Stimulated activated CD8-positive, alpha-beta memory T cell treated with anti-CD3 and anti-CD28 coated beads, Interleukin-15, amount 100 ng/mL, for 24 hours (primary cell): ENCODE measurements around the gene BPTF.
"Not testable (repeated sequence)": the region's sequence is repeated elsewhere in the genome, so short reads cannot be mapped to it uniquely, and the experiment has no call there.

Experiments
- DNase-seq: peaks from one replicate; pipeline ENCODE4 v3.0.0-alpha.2; 2020; ENCODE audit warnings: low read depth

Gene BPTF, protein sequence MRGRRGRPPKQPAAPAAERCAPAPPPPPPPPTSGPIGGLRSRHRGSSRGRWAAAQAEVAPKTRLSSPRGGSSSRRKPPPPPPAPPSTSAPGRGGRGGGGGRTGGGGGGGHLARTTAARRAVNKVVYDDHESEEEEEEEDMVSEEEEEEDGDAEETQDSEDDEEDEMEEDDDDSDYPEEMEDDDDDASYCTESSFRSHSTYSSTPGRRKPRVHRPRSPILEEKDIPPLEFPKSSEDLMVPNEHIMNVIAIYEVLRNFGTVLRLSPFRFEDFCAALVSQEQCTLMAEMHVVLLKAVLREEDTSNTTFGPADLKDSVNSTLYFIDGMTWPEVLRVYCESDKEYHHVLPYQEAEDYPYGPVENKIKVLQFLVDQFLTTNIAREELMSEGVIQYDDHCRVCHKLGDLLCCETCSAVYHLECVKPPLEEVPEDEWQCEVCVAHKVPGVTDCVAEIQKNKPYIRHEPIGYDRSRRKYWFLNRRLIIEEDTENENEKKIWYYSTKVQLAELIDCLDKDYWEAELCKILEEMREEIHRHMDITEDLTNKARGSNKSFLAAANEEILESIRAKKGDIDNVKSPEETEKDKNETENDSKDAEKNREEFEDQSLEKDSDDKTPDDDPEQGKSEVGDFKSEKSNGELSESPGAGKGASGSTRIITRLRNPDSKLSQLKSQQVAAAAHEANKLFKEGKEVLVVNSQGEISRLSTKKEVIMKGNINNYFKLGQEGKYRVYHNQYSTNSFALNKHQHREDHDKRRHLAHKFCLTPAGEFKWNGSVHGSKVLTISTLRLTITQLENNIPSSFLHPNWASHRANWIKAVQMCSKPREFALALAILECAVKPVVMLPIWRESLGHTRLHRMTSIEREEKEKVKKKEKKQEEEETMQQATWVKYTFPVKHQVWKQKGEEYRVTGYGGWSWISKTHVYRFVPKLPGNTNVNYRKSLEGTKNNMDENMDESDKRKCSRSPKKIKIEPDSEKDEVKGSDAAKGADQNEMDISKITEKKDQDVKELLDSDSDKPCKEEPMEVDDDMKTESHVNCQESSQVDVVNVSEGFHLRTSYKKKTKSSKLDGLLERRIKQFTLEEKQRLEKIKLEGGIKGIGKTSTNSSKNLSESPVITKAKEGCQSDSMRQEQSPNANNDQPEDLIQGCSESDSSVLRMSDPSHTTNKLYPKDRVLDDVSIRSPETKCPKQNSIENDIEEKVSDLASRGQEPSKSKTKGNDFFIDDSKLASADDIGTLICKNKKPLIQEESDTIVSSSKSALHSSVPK (N-terminal part only)

DNA sequence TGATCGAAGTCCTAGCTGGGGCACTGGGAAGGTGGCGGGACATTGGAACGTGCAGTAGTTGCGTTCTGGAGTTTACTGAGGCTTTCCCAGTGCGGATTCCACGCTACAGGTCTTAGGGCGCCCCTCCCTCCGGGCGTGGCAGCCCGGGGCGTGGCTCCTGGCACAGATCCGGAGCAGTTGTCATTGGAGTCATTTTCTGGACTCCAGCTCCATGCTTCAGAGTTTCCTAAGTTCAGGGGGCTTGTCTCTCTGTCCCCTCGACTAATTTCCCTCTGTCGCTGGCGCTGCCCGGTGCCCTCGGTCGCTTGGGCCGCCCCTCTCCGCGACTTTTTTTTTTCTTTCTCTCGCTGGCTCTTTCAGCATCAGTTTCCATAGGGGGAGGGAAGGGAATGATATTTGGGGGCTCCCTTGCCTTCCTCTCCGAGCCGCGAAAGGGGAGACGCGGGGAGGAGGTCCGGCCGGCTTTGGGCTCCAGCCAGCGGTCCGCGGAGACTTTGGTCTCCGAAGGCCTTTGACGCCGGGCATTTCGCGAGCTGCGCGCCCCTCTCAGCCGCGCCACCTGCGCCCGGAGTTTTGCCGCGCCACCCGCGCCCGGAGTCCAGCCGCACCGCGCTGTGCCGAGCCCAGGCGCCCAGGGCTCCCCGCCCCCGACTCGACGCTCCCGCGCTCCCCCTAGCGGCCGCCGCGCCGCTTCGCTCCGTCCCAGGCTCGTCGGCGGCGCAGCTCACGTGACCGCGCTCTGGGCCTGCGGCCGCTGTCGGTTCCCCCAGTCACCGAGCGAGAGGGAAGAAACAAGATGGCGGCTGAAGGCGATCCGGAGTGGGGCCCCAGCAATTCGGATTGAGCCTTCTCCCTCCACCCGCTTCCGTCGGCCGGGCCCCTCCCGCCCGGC is at the start of gene BPTF:
TSS of gene BPTF (plus strand) at position 769 of the 892 bp plus-strand sequence. CDS start 222 bp downstream, outside the sequence.
- DNase-seq = peak; percentile 78

DNA sequence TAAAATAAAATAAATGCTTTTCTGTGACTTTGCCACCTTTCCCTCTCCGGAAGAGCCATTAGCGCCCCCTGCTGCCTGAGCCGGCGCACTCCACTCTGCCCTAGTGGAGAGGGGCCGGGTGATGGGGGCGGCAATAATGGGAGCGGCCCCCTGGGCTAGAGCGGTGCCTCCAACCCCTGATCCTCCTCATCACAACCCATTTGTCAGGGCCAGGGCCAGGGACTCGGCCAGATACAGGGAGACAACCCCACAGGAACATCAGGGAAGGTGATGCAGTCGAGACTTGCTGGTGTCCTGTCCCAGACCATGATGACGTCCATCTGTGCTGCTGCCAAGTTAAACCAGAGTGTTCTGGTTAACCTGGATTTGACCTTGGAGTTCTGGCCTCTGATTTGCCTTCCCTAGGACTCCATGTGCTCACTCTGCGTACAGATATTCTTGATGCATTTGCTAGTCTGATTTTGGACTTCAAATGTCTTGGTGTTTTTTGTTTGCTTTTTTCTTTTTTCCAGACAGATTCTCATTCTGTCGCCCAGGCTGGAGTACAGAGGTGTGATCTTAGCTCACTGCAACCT is 46.1 kb upstream of the BPTF start:
- no peak for DNase-seq

DNA sequence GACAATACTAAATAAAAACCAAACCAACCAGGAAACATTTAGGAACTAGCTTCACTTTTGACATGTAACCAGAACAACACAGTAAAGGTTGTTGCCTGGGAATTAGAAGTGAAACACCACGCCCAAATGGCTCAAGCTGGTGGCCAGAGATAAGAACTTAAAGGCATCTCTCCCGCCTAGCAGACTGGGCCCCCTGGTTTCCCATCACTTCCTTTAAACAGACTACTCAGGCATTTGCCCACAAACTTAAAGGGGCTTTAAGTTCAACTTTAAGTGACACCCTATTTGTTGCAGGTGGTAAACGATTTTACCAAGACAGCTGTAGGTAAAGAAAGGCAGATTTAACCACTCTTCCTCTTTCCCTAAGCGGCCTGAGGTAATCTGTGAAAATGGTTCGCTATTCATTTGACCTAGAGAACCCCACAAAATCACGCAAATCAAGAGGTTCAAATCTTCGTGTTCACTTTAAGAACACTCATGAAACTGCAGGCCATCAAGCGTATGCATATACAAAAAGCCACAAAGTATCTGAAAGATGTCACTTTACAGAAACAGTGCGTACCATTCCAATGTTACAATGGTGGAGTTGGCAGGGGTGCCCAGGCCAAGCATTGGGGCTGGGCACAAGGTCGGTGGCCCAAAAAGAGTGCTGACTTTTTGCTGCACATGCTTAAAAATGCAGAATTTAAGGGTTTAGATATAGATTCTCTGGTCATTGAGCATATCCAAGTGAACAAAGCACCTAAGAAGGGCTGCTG is 40.8 kb upstream of the BPTF start:
- no peak for DNase-seq

DNA sequence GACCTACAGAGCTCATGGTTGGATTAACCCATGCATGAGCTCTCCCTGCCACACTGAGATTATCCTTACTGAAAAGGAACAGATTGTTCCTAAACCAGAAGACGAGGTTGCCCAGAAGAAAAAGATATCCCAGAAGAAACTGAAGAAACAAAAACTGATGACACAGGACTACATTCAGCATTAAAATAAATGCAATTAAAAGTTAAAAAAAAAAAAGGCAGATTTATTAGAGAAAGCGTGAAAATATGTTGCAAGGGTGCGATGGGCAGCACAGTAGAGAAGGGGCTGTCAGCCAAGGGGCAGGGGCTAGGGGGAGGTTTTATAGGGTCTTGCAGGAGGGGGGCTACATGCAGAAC is 40.2 kb upstream of the BPTF start:
- DNase-seq = no peak

DNA sequence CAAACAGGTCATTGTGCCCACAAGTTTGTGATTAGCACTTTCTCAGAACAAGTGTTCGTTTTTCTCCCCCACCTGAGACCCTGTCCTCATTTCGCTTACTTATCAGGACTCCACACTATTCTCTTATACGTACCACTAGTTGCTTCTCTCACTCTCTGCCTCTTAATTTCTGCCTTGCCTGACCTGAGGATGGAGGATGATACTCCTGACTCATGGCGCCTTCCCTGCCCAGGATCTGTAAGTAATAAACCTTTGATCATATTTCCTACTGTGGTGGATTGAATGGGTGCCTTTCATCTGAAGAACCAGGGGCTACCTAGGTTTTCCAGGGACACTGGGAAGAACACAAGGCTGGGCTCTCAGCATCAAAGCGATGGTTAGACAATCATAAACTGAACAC is 39.8 kb upstream of the BPTF start:
- no peak for DNase-seq

DNA sequence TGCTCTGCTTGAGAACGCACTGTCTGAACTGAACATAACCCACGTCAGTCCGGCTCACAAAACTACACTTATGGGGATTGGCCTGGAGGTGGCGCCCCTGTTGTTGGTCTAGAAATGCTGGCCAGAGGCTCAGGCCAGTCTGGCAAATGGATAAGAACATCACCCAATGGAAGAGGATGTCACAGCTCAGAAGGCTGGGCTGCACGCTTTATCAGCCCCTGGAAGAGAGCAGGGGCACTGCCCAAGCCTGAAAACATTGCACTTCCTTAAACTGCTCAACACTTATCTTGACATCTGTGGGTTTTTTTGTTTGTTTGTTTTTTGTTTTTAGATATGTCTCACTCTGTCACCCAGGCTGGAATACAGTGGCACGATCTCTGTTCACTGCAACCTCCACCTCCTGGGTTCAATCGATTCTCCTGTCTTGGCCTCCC is 24.8 kb upstream of the BPTF start:
- no peak for DNase-seq

DNA sequence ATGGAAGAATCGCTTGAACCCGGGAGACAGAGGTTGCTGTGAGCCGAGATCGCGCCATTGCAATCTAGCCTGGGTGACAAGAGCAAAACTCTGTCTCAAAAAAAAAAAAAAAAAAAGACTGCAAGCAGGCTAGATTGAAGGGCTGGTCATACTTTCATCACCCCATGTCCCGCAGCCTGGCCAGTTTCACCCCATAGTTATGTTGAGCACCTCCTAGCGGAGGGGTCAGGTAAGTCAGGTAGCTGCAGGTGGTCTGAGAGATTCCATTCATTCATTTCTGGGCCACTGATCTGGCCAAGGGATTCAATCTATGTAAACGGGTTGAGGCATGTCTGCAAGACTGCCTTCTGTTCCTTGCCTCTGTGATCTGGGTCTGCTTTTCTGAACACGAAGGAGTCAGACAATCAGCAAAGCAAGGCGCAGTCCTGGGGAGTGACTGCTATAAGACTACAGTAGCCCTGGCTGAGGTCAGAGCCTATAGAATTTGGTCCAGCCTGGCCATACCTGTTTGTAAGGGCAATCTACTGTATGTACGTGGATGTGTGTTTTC is 23.6 kb upstream of the BPTF start:
- no peak for DNase-seq

DNA sequence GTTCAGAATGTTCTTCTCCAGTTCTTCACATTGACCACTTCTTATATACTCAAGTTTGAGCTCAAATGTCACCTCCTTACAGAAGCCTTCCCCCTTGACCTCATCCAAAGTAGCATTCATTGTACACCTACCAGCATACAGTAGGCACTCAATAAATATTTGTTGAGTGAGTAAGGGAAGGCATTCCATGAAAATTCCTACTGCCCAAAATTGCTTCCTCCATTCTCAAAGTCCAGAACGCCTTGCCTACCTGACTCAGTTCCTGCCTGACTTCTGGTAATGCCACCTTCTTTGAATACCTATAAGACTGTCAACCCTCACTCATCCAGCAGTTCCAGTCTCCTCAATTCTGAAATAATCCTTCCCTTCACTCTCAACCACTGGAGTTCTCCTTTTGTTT is 14.8 kb upstream of the BPTF start:
- no peak for DNase-seq

DNA sequence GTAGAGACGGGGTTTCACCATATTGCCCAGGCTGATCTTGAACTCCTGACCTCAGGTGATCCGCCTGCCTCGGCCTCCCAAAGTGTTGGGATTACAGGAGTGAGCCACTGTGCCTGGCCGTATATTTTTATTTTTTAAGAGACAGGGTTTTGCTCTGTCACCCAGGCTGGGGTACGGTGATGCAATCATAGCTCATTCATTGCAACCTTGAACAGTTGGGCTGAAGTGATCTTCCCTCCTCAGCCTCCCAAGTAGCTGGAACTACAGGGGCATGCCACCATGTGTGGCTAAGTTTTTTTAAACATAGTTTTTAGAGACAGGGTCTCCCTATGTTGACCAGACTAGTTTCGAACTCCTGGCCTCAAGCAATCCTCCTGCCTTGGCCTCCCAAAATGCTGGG is 12.9 kb upstream of the BPTF start:
- not testable (repeated sequence) for DNase-seq

DNA sequence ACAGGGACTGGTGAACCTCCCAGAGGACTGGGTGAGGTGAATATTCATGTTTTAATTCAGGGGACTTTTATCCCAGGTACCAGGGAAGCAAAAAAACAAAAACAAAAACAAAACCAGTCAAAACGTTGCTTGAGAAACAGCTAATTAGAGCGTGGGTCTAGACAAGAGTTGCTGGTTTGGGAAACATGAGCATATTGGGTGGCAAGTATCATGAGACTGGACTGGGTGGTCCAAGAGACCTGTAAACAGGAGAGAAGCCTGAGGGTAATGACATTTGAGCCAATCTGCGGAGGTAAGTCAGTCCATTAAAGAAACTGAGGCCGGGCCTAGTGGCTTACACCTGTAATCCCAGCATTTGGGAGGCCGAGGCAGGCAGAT is 11.5 kb upstream of the BPTF start:
- no peak for DNase-seq

DNA sequence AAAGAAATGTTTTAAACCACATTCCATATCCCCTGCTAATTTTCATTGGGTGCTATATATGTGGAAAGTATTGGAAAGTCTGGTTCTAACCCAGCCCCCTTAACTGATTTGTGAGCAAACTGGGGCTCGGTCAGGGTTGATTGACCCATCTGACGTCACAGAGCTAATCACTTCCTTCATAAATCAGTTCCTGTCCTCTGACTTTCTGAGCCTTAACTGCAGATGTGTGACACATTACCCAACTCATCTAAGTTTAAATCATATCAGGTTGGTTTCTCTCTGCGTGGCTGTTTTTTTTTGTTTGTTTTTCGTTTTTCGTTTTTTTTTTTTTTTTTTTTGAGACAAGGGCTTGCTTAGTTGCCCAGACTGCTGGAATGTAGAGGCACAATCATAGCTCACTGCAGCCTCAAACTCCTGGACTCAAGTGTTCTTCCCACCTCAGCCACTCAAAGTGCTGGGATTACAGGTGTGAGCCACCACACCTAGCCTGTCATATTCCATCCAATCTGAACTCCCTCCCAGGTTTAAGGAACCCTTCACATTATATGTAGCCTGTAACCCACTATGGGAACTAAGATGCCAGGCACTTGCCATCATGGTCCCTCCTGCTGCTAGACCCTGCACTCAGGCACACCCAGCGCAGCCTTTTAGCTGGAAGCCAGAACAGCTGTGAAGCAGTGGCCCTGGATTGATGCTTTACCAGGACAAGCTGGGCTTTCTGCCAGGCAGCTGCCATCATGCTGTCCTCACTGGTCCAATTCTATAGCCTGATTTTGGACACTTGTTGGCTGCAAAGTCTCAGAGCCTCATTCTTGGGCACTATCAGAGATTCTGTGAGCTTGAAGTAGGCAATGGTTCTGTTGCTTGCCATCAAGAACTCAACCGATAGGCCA is 6.9 kb upstream of the BPTF start:
- DNase-seq = no peak

DNA sequence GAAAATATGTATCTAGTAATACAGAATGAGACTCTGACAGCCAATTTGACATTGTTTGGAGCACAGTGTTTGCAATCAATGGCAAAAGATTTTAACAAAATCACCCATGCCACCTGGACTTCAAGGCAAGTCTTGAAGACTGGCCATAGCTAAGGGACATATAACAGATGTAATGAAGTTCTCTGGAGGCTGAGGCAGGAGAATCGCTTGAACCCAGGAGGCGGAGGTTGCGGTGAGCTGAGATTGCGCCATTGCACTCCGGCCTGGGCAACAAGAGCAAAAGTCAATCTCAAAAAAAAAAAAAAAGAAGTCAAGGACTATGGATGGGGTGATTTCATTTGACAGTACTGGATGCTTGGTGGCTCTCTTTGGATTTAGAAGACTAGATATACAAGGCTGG is 5.6 kb upstream of the BPTF start:
- no peak for DNase-seq

DNA sequence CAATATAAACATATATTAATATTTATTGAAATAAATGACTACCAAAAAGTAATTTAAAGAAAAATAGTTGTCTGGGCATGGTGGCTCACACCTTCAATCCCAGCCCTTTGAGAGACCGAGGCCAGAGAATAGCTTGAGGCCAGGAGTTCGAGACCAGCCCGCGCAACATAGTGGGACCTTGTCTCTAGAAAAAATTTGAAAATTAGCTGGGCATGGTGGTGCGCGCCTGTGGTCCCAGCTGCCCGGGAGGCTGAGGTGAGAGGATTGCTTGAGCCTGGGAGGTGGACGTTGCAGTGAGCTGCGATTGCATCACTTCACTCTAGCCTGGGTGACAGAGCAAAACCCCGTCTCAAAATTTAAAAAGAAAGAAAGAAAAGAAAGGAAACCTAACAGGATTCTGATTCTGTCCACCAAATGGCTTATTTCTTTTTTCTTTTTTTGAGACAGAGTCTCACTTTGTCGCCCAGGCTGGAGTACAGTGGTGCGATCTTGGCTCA is 3.4 kb upstream of the BPTF start:
- no peak for DNase-seq

DNA sequence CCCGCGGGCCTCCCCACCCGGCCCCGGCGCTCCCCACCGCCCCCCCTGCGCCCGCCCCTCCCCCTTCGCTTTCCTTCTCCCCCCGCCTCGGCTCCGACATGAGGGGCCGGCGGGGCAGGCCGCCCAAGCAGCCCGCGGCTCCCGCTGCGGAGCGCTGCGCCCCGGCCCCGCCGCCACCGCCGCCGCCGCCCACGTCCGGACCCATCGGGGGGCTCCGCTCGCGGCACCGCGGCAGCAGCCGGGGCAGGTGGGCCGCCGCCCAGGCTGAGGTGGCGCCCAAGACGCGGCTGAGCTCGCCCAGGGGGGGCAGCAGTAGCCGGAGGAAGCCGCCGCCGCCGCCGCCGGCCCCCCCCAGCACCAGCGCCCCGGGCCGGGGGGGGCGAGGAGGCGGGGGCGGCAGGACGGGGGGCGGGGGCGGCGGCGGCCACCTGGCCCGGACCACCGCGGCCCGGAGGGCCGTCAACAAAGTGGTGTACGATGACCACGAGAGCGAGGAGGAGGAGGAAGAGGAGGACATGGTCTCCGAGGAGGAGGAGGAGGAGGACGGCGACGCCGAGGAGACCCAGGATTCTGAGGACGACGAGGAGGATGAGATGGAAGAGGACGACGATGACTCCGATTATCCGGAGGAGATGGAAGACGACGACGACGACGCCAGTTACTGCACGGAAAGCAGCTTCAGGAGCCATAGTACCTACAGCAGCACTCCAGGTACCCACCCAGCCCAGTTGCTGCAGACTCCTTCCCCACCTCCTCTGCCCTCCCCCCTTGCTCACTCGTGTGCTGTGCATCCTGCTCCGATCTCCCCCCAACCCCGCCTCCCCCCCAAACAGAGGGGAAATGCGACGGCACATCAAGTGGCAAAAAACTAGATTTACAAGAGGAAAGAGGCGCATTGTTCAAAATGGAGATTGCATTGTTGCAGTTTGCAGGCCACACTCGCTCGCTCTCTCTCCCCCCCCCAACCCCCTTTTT is 611 bp downstream of the BPTF start:
- peak; percentile 26 for DNase-seq

DNA sequence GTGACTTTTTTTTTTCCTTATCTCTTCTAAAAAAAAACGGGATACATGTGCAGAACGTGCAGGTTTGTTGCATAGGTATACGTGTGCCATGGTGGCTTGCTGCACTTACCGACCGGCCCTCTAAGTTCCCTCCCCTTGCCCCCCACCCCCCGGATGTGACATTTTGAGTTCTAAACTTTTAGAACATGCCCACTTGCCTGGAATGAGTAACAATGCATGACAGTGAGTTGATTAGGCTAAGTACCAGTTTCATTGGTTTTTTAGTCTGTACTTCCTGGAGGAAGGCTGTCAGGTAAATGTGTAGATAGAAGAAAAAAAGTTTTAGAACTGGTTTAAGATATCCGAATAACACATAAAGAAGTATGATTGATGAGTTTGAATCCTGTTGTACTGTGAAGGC is 4.0 kb downstream of the BPTF start:
- DNase-seq = no peak

DNA sequence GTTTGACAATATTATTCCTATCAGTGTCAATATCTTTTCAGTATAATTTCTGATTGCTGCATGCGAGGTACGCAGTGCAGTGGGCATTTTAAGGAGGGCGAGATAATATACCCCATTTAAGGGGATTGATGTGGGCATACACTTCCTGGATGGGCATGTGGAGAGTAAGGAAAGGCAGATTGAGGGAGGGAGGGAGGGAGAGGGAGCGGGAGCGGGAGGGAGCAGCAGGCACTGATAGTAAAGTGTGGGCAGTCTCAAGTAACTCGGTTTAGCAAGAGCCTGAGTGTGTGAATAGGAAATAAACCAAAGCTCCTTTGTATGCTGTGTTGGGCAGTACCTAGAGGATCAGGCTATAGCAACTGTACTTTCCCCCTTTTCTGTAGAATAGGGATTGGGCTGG is 5.1 kb downstream of the BPTF start:
- DNase-seq = no peak

DNA sequence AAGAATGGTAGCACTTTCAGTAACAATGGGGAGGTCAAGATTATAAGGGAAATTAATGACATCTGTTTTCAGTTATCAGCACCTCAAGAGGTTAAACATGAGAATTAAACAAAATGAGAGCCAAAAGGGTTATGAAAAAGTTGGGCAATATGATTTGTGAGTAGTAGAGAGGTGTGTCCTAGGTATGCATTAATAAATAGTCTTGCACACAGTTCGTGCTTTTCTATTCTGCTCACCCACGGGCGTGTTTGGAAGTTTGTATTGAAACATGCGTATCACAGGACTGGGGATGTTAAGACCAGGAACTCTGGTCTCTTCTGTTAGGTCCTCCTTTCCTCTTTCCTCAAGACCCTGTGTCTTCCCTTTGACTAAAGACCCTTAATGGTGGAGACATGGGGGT is 6.0 kb downstream of the BPTF start:
- no peak for DNase-seq

DNA sequence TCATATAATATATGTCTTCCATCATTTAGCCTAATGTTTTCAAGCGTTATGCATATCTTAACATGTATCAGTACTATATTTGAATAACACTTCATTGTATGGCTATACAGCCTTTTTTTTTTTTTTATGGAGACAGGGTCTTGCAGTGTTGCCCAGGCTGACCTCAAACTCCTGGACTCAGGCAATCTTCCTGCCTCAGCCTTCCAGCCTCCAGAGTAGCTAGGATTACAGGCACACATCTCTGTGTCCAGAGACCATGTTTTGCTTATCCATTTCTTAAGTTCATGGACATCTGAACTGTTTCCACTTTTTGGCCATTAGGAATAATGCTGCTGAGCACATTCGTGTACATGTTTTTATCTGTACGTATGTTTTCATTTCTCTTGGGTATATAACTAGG is 7.8 kb downstream of the BPTF start:
- DNase-seq = no peak
